ENCODE data around the gene FOXQ1.
"Not testable (repeated sequence)": the region's sequence is repeated elsewhere in the genome, so short reads cannot be mapped to it uniquely, and the experiment has no call there.

DNA sequence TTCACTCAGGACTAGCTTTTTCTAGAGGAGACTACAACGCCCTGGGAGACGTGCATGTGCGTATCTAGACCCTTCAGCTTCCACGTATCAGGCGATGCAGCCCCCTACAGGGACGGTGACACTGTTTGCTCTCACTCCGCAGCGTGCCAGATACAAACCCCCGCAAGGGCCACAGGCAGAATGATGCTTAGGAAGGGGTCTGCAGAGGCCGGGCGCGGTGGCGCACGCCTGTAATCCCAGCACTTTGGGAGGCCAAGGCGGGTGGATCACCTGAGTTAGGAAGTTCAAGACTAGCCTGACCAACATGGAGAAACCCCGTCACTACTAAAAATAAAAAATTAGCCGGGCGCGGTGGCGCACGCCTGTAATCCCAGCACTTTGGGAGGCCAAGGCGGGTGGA lies 6.7 kb downstream of the FOXQ1 start:
- TF ChIP-seq CTCF (IDR thresholded peaks at IDR 0.05; ENCODE audit: extremely low read depth in 1 of 2, insufficient read depth in 1 of 2, low read depth in 1 of 2, low read length in 2 of 2); POLR2A (IDR thresholded peaks at IDR 0.05; ENCODE audit: low read depth, low read length); EZH2 (IDR thresholded peaks at IDR 0.05; ENCODE audit: borderline replicate concordance, low read depth, low read length, severe bottlenecking); POLR2AphosphoS5 (IDR thresholded peaks at IDR 0.05; ENCODE audit: insufficient read depth, low read depth, low read length): not testable (repeated sequence)

Data from endothelial cell of umbilical vein (primary cell).